GM10847 (cell line): ENCODE results near the gene TBC1D10B.

Experiments
- POLR2A ChIP-seq: IDR thresholded peaks from 2 replicates; pipeline ENCODE4 v1.6.1; 2011; ENCODE audit not compliant: insufficient read length; ENCODE audit errors: extremely low read depth

Gene TBC1D10B

DNA sequence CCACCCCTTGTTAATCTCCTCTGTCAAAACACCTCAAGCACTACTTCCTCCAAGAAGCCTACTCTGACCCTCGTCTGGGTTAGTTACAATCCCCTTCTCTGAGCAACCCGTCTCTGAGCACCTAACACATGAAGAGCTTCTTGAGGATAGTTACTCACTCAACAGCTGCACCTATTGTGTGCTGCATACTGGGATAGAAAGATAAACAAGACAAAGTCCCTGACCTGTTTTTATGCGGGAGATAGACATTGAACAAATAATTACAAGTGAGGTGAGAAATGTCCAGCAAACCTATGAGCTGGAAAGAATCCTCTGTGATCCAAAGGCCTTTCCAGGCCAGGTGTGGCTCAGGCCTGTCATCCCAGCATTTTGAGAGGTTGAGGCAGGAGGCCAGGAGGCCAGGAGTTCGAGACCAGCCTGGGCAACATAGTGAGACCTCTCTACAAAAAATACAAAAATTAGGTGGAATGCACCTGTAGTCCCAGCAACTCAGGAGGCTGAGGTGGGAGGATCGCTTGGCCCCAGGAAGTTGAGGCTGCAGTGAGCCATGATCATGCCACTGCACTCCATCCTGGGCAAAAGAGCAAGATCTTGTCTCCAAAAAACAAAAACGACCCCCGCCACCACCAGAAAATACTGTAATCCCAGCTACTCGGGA is 31.6 kb upstream of the TBC1D10B start:
- no peak for TF ChIP-seq POLR2A

DNA sequence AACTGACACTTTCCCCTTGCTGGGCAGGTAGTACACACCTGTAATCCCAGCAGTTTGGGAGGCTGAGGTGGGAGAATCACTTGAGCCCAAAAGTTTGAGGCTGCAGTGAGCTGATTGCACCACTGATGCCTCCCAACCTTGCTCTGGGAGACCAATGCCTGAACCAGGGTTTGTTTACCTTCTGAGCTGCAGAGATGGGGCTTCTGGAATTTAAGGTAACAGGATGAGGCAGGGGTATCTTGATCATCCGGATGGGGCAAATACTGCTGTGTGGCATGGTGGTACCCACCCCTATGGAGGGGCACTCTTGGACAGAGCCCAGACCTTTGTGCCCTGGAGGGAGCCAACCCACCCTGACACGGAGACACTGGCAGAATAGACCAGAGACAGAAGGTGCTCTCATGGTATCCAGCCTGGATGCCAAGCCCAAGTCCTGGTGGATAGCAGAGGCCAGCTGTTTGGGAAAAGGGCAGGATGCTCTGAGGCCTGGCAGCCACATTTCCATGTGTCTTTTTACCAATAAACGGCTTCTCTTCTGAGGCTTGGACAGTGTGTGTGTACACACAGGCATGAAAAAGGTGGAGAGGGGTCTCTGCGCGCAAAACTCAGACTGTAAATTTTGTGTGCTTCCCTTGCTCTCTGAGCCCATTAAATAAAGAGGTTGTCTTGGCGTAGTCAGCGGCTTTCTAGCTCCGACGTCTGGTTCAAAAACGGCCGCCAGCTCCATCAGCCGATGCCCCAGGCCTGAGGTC is 29.3 kb upstream of the TBC1D10B start:
- TF ChIP-seq POLR2A = no peak

DNA sequence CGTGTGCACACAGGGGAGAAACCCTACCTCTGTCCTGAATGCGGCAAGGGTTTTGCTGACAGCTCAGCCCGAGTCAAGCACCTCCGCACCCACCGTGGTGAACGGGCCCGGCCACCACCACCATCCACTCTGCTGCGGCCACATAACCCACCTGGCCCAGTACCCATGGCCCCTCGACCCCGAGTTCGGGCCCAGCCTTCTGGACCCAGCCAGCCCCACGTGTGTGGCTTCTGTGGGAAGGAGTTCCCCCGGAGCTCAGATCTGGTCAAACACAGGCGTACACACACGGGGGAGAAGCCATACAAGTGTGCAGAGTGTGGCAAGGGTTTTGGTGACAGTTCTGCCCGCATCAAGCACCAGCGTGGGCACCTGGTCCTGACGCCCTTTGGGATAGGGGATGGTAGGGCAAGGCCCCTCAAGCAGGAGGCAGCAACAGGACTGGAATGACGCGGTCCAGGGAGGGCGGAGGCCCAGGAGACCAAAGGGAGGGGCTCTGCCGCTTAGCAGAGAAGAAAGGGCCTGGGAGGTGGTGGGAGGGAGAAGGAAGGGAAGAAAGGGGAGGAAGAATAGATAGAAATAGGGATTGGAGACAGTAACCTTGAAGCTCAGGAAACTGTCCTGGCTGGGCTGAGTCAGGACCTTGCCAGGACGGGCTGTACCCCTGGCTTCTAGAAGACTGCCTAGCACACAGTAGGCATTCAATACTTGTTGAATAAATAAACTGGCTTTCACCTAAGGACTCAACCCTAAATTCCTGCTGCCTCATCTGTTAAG is 28.6 kb upstream of the TBC1D10B start:
- TF ChIP-seq POLR2A = no peak

- TF ChIP-seq POLR2A = no peak
Observed at GRCh38 chr16:30397776-30398660, 27.7 kb upstream of the TBC1D10B start.

- TF ChIP-seq POLR2A = no peak
Observed at GRCh38 chr16:30397056-30397455, 26.8 kb upstream of the TBC1D10B start.

GRCh38 chr16:30395992-30396585 is 25.8 kb upstream of the TBC1D10B start:
- TF ChIP-seq POLR2A = no peak

DNA sequence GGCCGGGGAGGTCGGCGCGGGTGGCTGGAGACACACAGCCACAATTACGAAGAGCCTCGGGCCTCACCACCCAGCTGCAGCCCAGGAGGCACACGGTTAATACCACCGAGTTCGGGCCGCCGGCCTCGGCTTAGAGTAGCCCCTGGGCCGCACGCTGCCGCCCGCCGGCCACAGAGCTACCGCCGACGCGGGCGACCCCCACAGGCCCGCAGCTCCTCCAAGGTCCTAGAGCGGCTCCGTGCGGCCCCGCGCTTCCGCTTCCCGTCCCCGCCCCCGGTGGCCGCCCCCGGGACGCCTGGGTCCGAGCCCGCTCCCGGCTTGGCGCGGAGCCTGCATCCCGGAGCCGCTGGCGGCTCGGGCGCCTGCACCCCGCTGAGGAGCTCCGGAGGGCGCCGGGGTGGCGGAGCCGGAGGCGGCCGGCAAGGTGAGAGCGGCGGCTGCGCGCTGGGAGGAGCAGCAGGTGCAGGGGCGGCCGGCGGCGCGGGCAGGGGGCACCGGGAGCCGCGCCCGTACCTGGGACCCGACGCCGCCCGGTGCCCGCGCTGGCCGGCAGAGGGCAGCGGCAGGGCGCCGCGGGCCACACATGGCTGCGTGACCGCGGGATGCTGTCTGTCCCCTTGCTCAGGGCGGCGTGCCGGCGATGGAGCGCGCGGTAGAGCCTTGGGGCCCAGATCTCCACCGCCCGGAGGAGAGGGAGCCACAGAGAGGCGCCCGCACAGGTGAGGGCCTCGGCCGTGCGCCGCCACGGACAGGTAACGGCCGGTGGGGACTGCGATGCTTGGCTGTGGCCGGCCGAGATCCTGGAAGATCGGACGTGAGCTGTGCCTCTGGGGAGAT is 25.1 kb upstream of the TBC1D10B start, which contains the start of gene ZNF48:
ZNF48 (plus strand) TSS at position 266 of the 837 bp plus-strand sequence; CDS start at position 641, 375 bp downstream.
- TF ChIP-seq POLR2A = peak; percentile 56

- no peak for TF ChIP-seq POLR2A
Observed at GRCh38 chr16:30394592-30395154, 24.4 kb upstream of the TBC1D10B start.

- no peak for TF ChIP-seq POLR2A
Observed at GRCh38 chr16:30383521-30383920, 13.2 kb upstream of the TBC1D10B start.

GRCh38 chr16:30382111-30382881 is 12.0 kb upstream of the TBC1D10B start, which contains the start of gene SEPTIN1:
TSS of gene SEPTIN1 (minus strand) at chr16:30382561. CDS start at chr16:30382542, 19 bp downstream.
- peak; percentile 73 for TF ChIP-seq POLR2A

DNA sequence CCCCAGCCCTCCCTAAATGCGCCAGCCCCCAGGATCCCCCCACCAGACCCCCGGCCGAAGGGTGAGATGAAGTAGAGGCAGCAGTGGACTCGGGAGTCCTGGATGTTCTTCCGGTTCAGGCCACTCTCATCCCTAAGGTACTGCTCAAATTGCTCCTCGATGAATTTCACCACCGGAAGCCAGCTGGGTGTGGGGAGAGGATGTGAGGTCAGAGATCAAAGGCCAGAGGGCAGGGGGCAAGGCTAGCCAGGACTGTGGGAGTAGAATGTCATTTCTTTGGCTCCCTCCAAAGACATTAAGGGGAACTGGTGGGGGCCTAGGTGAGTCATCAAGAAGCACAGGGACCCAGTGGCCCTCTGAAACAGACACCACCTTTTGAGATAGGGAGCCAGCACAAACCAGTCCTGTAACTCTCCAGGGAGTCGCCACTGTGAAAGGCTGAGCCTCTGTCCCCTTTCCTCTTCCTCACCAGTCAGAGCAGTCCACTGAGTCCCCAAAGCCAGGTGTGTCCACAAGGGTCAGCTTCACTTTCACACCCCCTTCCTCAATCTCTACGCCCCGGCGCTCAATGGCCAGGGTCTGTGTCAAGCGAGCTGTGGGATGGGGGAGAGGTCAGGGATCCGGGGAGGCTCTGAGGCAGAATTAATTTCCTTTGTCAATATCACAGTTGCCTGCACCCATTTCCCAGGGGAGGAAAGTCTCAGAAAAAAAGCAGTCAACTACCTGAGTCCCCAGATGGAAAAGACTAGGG is 11.2 kb upstream of the TBC1D10B start:
- no peak for TF ChIP-seq POLR2A

- TF ChIP-seq POLR2A = no peak
Observed at GRCh38 chr16:30380803-30381208, 10.5 kb upstream of the TBC1D10B start.
